ENCODE data around the gene AVPI1. TPM values are rescaled to one million over a fixed set of nuclear protein-coding genes. Genes with fewer than 3 reads are reported as not detected.
"Not testable (repeated sequence)": the region's sequence is repeated elsewhere in the genome, so short reads cannot be mapped to it uniquely, and the experiment has no call there.

AVPI1 gene
- total and polyA plus RNA-seq, 4 donors = 15.1 to 26.8 (median 17.8) TPM

- 36 to 81% methylated on average over 5 of the region's 5 CpGs for WGBS, 2 donors
- DNase-seq (no peak), ATAC-seq (ENCODE audit: insufficient read depth, low FRiP score) (no peak)
- Histone ChIP-seq H3K27me3 (ENCODE audit: control insufficient read depth in 3 of 3, insufficient read depth in 3 of 3, low read length in 2 of 3) (no peaks in the 10 kb centered on the region), H3K9me3 (ENCODE audit: control insufficient read depth in 4 of 4, insufficient read depth in 3 of 4, low read length in 3 of 4) (no peaks in the 10 kb centered on the region), H3K9ac (ENCODE audit: insufficient read depth in 1 of 2, low read length in 2 of 2) (no peak overlapping the region), H3K27ac (ENCODE audit: low read depth in 1 of 2, low read length in 1 of 2) (no peak overlapping the region), H3K4me3 (no peak overlapping the region), H3K4me1 (ENCODE audit: control insufficient read depth in 5 of 5, insufficient read depth in 5 of 5, low read length in 5 of 5) (no peaks in the 10 kb centered on the region), H3K36me3 (ENCODE audit: control insufficient read depth in 4 of 4, insufficient read depth in 4 of 4, low read length in 4 of 4) (peaks cover 9 to 31% (median 21%) of the 10 kb centered on the region in 4 donors)
- TF ChIP-seq CTCF (IDR thresholded peaks at IDR 0.05; ENCODE audit: control extremely low read depth, extremely low read depth) = no peak
Observed at GRCh38 chr10:97656777-97657176, 30.3 kb downstream of the AVPI1 start.

- H3K4me1 ChIP-seq (ENCODE audit: control insufficient read depth in 5 of 5, insufficient read depth in 5 of 5, low read length in 5 of 5) = peaks cover 0 to 15% (median 0%) of the 10 kb centered on the region in 5 donors
- no peak overlapping the region for H3K27ac ChIP-seq (ENCODE audit: low read depth in 1 of 2, low read length in 1 of 2)
- no peak overlapping the region for H3K9ac ChIP-seq (ENCODE audit: insufficient read depth in 1 of 2, low read length in 2 of 2)
- no peak for TF ChIP-seq CTCF (IDR thresholded peaks at IDR 0.05; ENCODE audit: control extremely low read depth, extremely low read depth)
- no peak for ATAC-seq (ENCODE audit: insufficient read depth, low FRiP score)
- peaks cover 17 to 32% (median 24%) of the 10 kb centered on the region in 4 donors for H3K36me3 ChIP-seq (ENCODE audit: control insufficient read depth in 4 of 4, insufficient read depth in 4 of 4, low read length in 4 of 4)
- H3K4me3 ChIP-seq = no peak overlapping the region
- no peak for DNase-seq
- no peaks in the 10 kb centered on the region for H3K9me3 ChIP-seq (ENCODE audit: control insufficient read depth in 4 of 4, insufficient read depth in 3 of 4, low read length in 3 of 4)
- H3K27me3 ChIP-seq (ENCODE audit: control insufficient read depth in 3 of 3, insufficient read depth in 3 of 3, low read length in 2 of 3) = no peaks in the 10 kb centered on the region
- 94% methylated on average over 3 of the region's 3 CpGs for WGBS, 2 donors
Observed at GRCh38 chr10:97651773-97652172, 35.3 kb downstream of the AVPI1 start.

- Histone ChIP-seq H3K36me3 (ENCODE audit: control insufficient read depth in 4 of 4, insufficient read depth in 4 of 4, low read length in 4 of 4) (peaks cover 12 to 22% (median 15%) of the 10 kb centered on the region in 4 donors), H3K9ac (ENCODE audit: insufficient read depth in 1 of 2, low read length in 2 of 2) (no peak overlapping the region), H3K4me3 (no peak overlapping the region), H3K9me3 (ENCODE audit: control insufficient read depth in 4 of 4, insufficient read depth in 3 of 4, low read length in 3 of 4) (no peaks in the 10 kb centered on the region), H3K27ac (ENCODE audit: low read depth in 1 of 2, low read length in 1 of 2) (peak overlapping the region in 1 of 2 donors; percentile 59), H3K27me3 (ENCODE audit: control insufficient read depth in 3 of 3, insufficient read depth in 3 of 3, low read length in 2 of 3) (no peaks in the 10 kb centered on the region), H3K4me1 (ENCODE audit: control insufficient read depth in 5 of 5, insufficient read depth in 5 of 5, low read length in 5 of 5) (peaks cover 0 to 15% (median 0%) of the 10 kb centered on the region in 5 donors)
- WGBS, 2 donors = 84 to 90% methylated on average over 3 of the region's 3 CpGs
- no peak for TF ChIP-seq CTCF (IDR thresholded peaks at IDR 0.05; ENCODE audit: control extremely low read depth, extremely low read depth)
- no peak for DNase-seq
- ATAC-seq (ENCODE audit: insufficient read depth, low FRiP score) = no peak
Observed at GRCh38 chr10:97650726-97651125, 36.3 kb downstream of the AVPI1 start.

GRCh38 chr10:97649405-97649750 is 37.7 kb downstream of the AVPI1 start:
- not testable (repeated sequence) for H3K4me3 ChIP-seq; ATAC-seq (ENCODE audit: insufficient read depth, low FRiP score); H3K9me3 ChIP-seq (ENCODE audit: control insufficient read depth in 4 of 4, insufficient read depth in 3 of 4, low read length in 3 of 4); DNase-seq; H3K9ac ChIP-seq (ENCODE audit: insufficient read depth in 1 of 2, low read length in 2 of 2); H3K27me3 ChIP-seq (ENCODE audit: control insufficient read depth in 3 of 3, insufficient read depth in 3 of 3, low read length in 2 of 3)
- peaks cover 18 to 26% (median 20%) of the 10 kb centered on the region in 4 donors for H3K36me3 ChIP-seq (ENCODE audit: control insufficient read depth in 4 of 4, insufficient read depth in 4 of 4, low read length in 4 of 4)
- 88 to 90% methylated on average over 4 of the region's 4 CpGs for WGBS, 2 donors
- H3K4me1 ChIP-seq (ENCODE audit: control insufficient read depth in 5 of 5, insufficient read depth in 5 of 5, low read length in 5 of 5) = peaks cover 0 to 15% (median 0%) of the 10 kb centered on the region in 5 donors
- H3K27ac ChIP-seq (ENCODE audit: low read depth in 1 of 2, low read length in 1 of 2) = peak overlapping the region in 1 of 2 donors; percentile 40
